Bronchial epithelial cell (primary cell): ENCODE results near the gene ATP11B. TPM values are rescaled to one million over a fixed set of nuclear protein-coding genes. Genes with fewer than 3 reads are reported as not detected.

Experiments used
- DNase-seq: peaks from one replicate; pipeline ENCODE4 v3.0.0-alpha.2; 2010; ENCODE audit warnings: low read depth
- FAIRE-seq: peaks from 2 replicates; lab custom pipeline; 2011; peaks lifted over from hg19 to GRCh38; lab: Jason Lieb, UNC
- H3K27me3 ChIP-seq: 2 replicates; pipeline ENCODE4 v1.5.1; 2011; ENCODE audit warnings: low read length; ENCODE audit not compliant: control insufficient read depth, insufficient read depth
- H3K36me3 ChIP-seq: 2 replicates; pipeline ENCODE4 v1.5.1; 2011; ENCODE audit warnings: low read length; ENCODE audit not compliant: control insufficient read depth, insufficient read depth
- H3K4me3 ChIP-seq: 2 replicates; pipeline ENCODE4 v1.5.1; 2011; ENCODE audit warnings: mild to moderate bottlenecking, low read depth, low read length, control low read depth
- CTCF ChIP-seq: IDR thresholded peaks from 2 replicates; pipeline ENCODE4 v1.5.1; 2011; ENCODE audit warnings: mild to moderate bottlenecking, moderate library complexity, low read length, control low read depth, inconsistent platforms; ENCODE audit not compliant: insufficient read depth, severe bottlenecking
- total RNA-seq: library from RNA; depleted of rRNA; stranded (reverse); fragments of >200 nt; gene quantifications from 2 replicates; pipeline ENCODE4 v1.2.1, GENCODE V29; 2014

ATP11B gene
- total RNA-seq, 1 donor from 2014 or later, result 72.4 TPM

DNA sequence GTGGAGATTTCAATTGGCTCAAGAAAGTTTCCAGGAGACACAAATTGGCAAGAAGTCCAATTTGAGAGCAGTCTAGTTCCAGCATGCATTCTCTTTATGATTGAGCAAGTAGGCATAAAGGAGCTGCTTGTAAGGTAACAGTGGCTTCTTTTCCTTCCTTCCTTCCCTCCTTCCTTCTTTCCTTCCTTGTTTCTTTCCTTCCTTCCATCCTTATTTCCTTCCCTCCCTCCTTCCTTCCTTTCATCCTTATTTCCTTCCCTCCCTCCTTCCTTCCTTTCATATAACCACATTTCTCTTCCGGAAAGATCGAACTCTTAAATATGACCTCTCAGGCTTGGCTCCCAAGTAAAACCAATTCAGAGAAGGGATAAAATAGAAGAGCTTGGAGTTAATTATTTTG is 29.4 kb upstream of the ATP11B start:
- no peak for TF ChIP-seq CTCF
- DNase-seq (no peak), FAIRE-seq (no peak)
- H3K4me3 ChIP-seq, result no peak overlapping the region
- no peaks in the 10 kb centered on the region for H3K27me3 ChIP-seq
- H3K36me3 ChIP-seq, result no peaks in the 10 kb centered on the region

GRCh38 chr3:182765287-182765686 is 28.0 kb upstream of the ATP11B start:
- FAIRE-seq, result no peak
- no peak for TF ChIP-seq CTCF

GRCh38 chr3:182766099-182766498 is 27.2 kb upstream of the ATP11B start:
- no peak for DNase-seq
- Histone ChIP-seq H3K27me3 (no peaks in the 10 kb centered on the region), H3K36me3 (no peaks in the 10 kb centered on the region), H3K4me3 (no peak overlapping the region)
- no peak for TF ChIP-seq CTCF
- no peak for FAIRE-seq

More at GRCh38 chr3:182765287-182765686, 28.0 kb upstream of the ATP11B start:
- Histone ChIP-seq H3K4me3 (no peak overlapping the region), H3K27me3 (no peaks in the 10 kb centered on the region), H3K36me3 (no peaks in the 10 kb centered on the region)
- no peak for DNase-seq

- no peaks in the 10 kb centered on the region for H3K36me3 ChIP-seq
- DNase-seq, result no peak
- no peaks in the 10 kb centered on the region for H3K27me3 ChIP-seq
- no peak overlapping the region for H3K4me3 ChIP-seq
- no peak for FAIRE-seq
- no peak for TF ChIP-seq CTCF
Observed at GRCh38 chr3:182768413-182768812, 24.9 kb upstream of the ATP11B start.

- Histone ChIP-seq H3K27me3 (no peaks in the 10 kb centered on the region), H3K36me3 (no peaks in the 10 kb centered on the region), H3K4me3 (no peak overlapping the region)
- DNase-seq (no peak), FAIRE-seq (no peak)
- TF ChIP-seq CTCF, result no peak
Observed at GRCh38 chr3:182769673-182770072, 23.6 kb upstream of the ATP11B start.

DNA sequence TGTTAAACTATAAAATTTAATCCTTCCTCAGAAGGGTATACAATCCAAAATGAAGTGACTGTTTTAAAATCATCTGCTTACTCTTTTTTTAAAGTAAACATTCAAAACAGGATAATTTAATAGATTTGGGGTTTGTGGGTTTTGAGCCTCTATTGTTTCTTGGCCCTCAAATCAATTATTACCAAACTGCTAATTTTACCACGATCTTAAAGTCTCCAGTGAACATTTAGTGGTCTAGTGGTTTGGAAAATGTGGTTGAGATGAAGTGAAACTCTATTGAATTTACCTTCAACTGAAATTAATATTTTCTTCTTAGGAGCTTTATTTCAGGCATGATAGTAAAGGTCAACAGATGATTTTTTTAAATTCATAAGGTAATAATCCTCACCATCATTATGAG is 11.2 kb upstream of the ATP11B start:
- no peak for TF ChIP-seq CTCF
- no peaks in the 10 kb centered on the region for H3K27me3 ChIP-seq
- FAIRE-seq, result no peak
- H3K36me3 ChIP-seq, result no peaks in the 10 kb centered on the region
- H3K4me3 ChIP-seq, result no peak overlapping the region
- no peak for DNase-seq
